ENCODE measurements around the gene ZNF256. TPM values are rescaled to one million over a fixed set of nuclear protein-coding genes. Genes with fewer than 3 reads are reported as not detected.

Gene ZNF256
- total RNA-seq, 1 experiment from 2014 or later: not detected

DNA sequence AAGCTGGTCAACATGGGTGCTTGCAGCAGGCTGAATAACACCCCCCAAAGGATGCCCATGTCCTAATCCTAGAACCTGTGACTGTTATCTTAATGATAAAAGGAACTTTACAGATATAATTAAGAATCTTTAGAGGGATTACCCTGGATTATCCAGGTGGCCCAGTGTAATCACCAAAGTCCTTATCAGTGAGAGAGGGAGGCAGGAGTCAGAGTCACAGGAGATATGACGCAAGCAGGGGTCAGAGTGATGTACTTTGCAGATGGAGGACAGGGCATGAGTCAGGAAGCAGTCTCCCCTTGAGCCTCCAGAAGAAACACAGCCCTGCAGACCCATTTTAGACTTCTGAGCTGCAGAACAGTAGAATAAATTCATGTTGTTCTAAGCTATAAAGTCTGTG, 45.3 kb upstream of the ZNF256 start:
- no peak overlapping the region for H3K27ac ChIP-seq (ENCODE audit: low read depth, low read length)
- H3K4me2 ChIP-seq (ENCODE audit: low read length): no peak overlapping the region
- no peaks in the 10 kb centered on the region for H3K79me2 ChIP-seq (ENCODE audit: insufficient read depth, low read length)
- TF ChIP-seq, protein P1, sequence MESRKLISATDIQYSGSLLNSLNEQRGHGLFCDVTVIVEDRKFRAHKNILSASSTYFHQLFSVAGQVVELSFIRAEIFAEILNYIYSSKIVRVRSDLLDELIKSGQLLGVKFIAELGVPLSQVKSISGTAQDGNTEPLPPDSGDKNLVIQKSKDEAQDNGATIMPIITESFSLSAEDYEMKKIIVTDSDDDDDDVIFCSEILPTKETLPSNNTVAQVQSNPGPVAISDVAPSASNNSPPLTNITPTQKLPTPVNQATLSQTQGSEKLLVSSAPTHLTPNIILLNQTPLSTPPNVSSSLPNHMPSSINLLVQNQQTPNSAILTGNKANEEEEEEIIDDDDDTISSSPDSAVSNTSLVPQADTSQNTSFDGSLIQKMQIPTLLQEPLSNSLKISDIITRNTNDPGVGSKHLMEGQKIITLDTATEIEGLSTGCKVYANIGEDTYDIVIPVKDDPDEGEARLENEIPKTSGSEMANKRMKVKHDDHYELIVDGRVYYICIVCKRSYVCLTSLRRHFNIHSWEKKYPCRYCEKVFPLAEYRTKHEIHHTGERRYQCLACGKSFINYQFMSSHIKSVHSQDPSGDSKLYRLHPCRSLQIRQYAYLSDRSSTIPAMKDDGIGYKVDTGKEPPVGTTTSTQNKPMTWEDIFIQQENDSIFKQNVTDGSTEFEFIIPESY (IDR thresholded peaks at IDR 0.05; ENCODE audit: extremely low read depth, insufficient replicate concordance, low read length): no peak
- TF ChIP-seq JUND (IDR thresholded peaks at IDR 0.05) (no peak), SP1 (IDR thresholded peaks at IDR 0.05; ENCODE audit: low read depth) (no peak), ZFX (IDR thresholded peaks at IDR 0.05) (no peak), ELF1 (IDR thresholded peaks at IDR 0.05; ENCODE audit: borderline replicate concordance, low read depth) (no peak), RAD21 (IDR thresholded peaks at IDR 0.05; ENCODE audit: low read depth) (no peak), POLR2AphosphoS5 (IDR thresholded peaks at IDR 0.05; ENCODE audit: low read depth, low read length) (no peak), SRF (IDR thresholded peaks at IDR 0.05; ENCODE audit: low read depth) (no peak), EZH2phosphoT487 (IDR thresholded peaks at IDR 0.05; ENCODE audit: borderline replicate concordance) (no peak), FOSL1 (IDR thresholded peaks at IDR 0.05; ENCODE audit: low read depth) (no peak), EZH2 (IDR thresholded peaks at IDR 0.05) (no peak), EGR1 (IDR thresholded peaks at IDR 0.05; ENCODE audit: low read depth) (no peak), TCF7L2 (IDR thresholded peaks at IDR 0.05; ENCODE audit: borderline replicate concordance, extremely low read depth, insufficient read depth, insufficient read length) (no peak), POLR2A (IDR thresholded peaks at IDR 0.05; ENCODE audit: borderline replicate concordance, extremely low read depth, insufficient read depth, insufficient read length) (no peak), SIN3A (IDR thresholded peaks at IDR 0.05; ENCODE audit: low read depth) (no peak), YY1 (IDR thresholded peaks at IDR 0.05; ENCODE audit: extremely low read depth, insufficient replicate concordance, low read depth, low read length) (no peak)
- TF ChIP-seq, protein P2, sequence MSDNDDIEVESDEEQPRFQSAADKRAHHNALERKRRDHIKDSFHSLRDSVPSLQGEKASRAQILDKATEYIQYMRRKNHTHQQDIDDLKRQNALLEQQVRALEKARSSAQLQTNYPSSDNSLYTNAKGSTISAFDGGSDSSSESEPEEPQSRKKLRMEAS (IDR thresholded peaks at IDR 0.05): no peak
- TF ChIP-seq, protein P3, sequence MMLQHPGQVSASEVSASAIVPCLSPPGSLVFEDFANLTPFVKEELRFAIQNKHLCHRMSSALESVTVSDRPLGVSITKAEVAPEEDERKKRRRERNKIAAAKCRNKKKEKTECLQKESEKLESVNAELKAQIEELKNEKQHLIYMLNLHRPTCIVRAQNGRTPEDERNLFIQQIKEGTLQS (IDR thresholded peaks at IDR 0.05): no peak
- POLR2A ChIA-PET: no interaction called here
- no peaks in the 10 kb centered on the region for H3K27me3 ChIP-seq (ENCODE audit: insufficient read depth, low read length)
- no peak overlapping the region for H3K9ac ChIP-seq (ENCODE audit: low read length)
- peaks cover 0 to 34% of the 10 kb centered on the region in 2 experiments; a peak in 2 of 4 replicates for H3K9me3 ChIP-seq (ENCODE audit: control insufficient read depth in 1 of 2, insufficient read depth in 1 of 2, low read depth in 1 of 2, low read length in 2 of 2)
- no peak overlapping the region for H2AFZ ChIP-seq (ENCODE audit: low read depth, low read length, poor library complexity, severe bottlenecking)
- RAD21 ChIA-PET (ENCODE audit: low non-redundant PET in 1 of 2, low total read pairs in 2 of 2, uncharacterized antibody in 2 of 2, unreplicated experiment in 2 of 2): no interaction called here
- H3K9me2 ChIP-seq (ENCODE audit: insufficient read depth): no peaks in the 10 kb centered on the region
- DNase-seq (ENCODE audit: low read depth, low spot score) (no peak), ATAC-seq (no peak)
- no TSS peak for BruUV-seq (replicated peaks)
- H3K36me3 ChIP-seq (ENCODE audit: control insufficient read depth in 1 of 2, insufficient read depth in 2 of 2, low read length in 2 of 2): no peaks in the 10 kb centered on the region
- H4K20me1 ChIP-seq (ENCODE audit: insufficient read depth): no peaks in the 10 kb centered on the region
- intact Hi-C loops (cut with micrococcal nuclease): no loop called here
- no peak overlapping the region for H3K4me3 ChIP-seq (replicated peaks in 1 of 2; ENCODE audit: low read depth in 1 of 2, low read length in 2 of 2)
- CTCF ChIA-PET: no interaction called here
- H3K4me1 ChIP-seq (ENCODE audit: control insufficient read depth in 1 of 2, insufficient read depth in 2 of 2, low read length in 2 of 2): no peaks in the 10 kb centered on the region
